Endodermal cell (in vitro differentiated cells): ENCODE results near the gene NFATC1. TPM values are rescaled to one million over a fixed set of nuclear protein-coding genes. Genes with fewer than 3 reads are reported as not detected.

Source experiments
- DNase-seq: peaks from one replicate; pipeline ENCODE4 v3.0.0-alpha.2; 2017
- H3K27ac ChIP-seq: 2 replicates; pipeline ENCODE4 v1.5.1; 2013; ENCODE audit warnings: mild to moderate bottlenecking, low read depth, low read length, moderate library complexity
- H3K27me3 ChIP-seq: 2 replicates; pipeline ENCODE4 v1.6.1; 2013; ENCODE audit warnings: mild to moderate bottlenecking, low read length, moderate library complexity; ENCODE audit not compliant: insufficient read depth, control insufficient read depth, poor library complexity, severe bottlenecking
- H3K36me3 ChIP-seq: 2 replicates; pipeline ENCODE4 v1.7.0; 2013; ENCODE audit warnings: mild to moderate bottlenecking, low read length, moderate library complexity; ENCODE audit not compliant: control insufficient read depth, insufficient read depth
- H3K4me1 ChIP-seq: one replicate; pipeline ENCODE4 v1.7.0; 2013; ENCODE audit warnings: low read length; ENCODE audit not compliant: control insufficient read depth, insufficient read depth
- H3K4me3 ChIP-seq: 2 replicates; pipeline ENCODE4 v1.5.1; 2013; ENCODE audit warnings: mild to moderate bottlenecking, low read length, moderate library complexity
- H3K9ac ChIP-seq: 2 replicates; pipeline ENCODE4 v1.6.1; 2013; ENCODE audit warnings: mild to moderate bottlenecking, low read length, moderate library complexity; ENCODE audit not compliant: poor library complexity, severe bottlenecking; ENCODE audit errors: extremely low read depth
- H3K9me3 ChIP-seq: 2 replicates; pipeline ENCODE4 v1.6.1; 2013; ENCODE audit warnings: mild to moderate bottlenecking, low read length, moderate library complexity; ENCODE audit not compliant: control insufficient read depth
- H3K27ac Mint-ChIP-seq: 2 replicates; pipeline ENCODE4 v1.8.0; 2020; ENCODE audit warnings: mixed read lengths
- H3K27me3 Mint-ChIP-seq: 2 replicates; pipeline ENCODE4 v1.8.0; 2021; ENCODE audit warnings: mild to moderate bottlenecking, mixed read lengths; ENCODE audit not compliant: insufficient read depth
- H3K36me3 Mint-ChIP-seq: 2 replicates; pipeline ENCODE4 v1.8.0; 2020; ENCODE audit warnings: low read depth, mixed read lengths
- H3K4me1 Mint-ChIP-seq: 2 replicates; pipeline ENCODE4 v1.8.0; 2020; ENCODE audit warnings: mixed read lengths
- H3K4me3 Mint-ChIP-seq: 2 replicates; pipeline ENCODE4 v1.8.0; 2020; ENCODE audit warnings: mild to moderate bottlenecking, moderate library complexity, mixed read lengths
- H3K9me3 Mint-ChIP-seq: 2 replicates; pipeline ENCODE4 v1.8.0; 2020; ENCODE audit warnings: mild to moderate bottlenecking, mixed read lengths
- CTCF ChIP-seq: fragments of 200-600 bp; sonication (generic); conservative IDR thresholded peaks from 2 replicates; pipeline ENCODE4 v1.5.0; 2021; ENCODE audit warnings: antibody characterized with exemption, mild to moderate bottlenecking
- WGBS, 2 experiments: methylation state at CpG; one replicate each; pipeline versions ENCODE4 v1.1.5 to v1.1.7; 2013; ENCODE audit warnings: missing lambda C conversion rate in 2 of 2, mixed read lengths in 1 of 2; ENCODE audit not compliant: insufficient coverage in 1 of 2, insufficient read length in 1 of 2; 5-methylcytosine and 5-hydroxymethylcytosine counted together
- total RNA-seq, 2 donors: library from RNA; stranded (reverse); fragmentation: NEBNext Ultra II Directional in 1 of 2; extraction: Animal tissue kit (Norgen Biotek cat#: 25700) in 1 of 2; gene quantifications; 2 replicates in 1 of 2; 3 replicates in 1 of 2; pipeline ENCODE4 v1.2.1, GENCODE V29; 2021

The NFATC1 gene
- total RNA-seq, 2 donors from 2014 or later, result 23.4 to 32.5 TPM

DNA sequence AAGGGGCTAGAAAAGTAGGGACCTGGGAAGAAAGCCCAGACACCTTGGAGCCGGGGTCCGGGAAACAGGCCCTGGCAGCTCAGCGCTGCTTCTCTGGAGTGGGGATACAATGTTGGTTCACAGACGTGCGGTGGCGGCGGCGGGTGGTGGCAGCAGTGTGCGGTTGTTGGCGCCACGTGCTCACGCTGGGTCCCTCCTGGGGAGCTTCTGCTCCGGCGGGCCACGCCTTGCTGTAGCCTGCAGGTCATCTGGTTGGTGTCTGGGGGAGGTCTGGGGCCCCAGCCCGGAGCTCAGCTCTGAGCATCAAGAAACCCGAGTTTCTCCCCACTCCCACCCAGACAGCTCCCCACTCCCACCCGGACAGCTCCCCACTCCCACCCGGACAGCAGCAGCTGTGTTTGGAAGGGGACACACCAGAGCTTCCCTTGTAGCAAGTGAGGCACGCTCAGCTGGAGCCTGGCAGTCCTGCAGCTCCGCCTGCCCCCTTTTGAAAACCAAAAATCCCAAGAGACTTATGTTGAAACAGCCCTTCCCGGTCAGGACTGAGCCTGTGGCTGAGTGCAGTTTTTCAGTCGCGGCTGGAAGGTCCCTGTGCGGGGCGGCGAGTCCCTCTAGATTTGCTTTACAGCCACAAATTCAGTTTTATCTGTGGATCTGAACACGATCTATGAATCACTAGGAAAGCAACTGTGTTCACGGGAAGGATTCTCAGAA, 46.9 kb downstream of the NFATC1 start:
- TF ChIP-seq CTCF, result no peak
- no peak for DNase-seq
- peaks cover 20% of the 10 kb centered on the region for H3K36me3 Mint-ChIP-seq
- Histone ChIP-seq H3K36me3 (no peaks in the 10 kb centered on the region), H3K9ac (no peak overlapping the region), H3K27ac (no peak overlapping the region), H3K4me1 (no peaks in the 10 kb centered on the region), H3K9me3 (no peaks in the 10 kb centered on the region), H3K4me3 (no peak overlapping the region), H3K27me3 (no peaks in the 10 kb centered on the region)
- peak overlapping the region; percentile 44 for H3K27ac Mint-ChIP-seq
- no peaks in the 10 kb centered on the region for H3K27me3 Mint-ChIP-seq
- no peak overlapping the region for H3K4me3 Mint-ChIP-seq
- no peaks in the 10 kb centered on the region for H3K9me3 Mint-ChIP-seq
- WGBS, 2 experiments, result 88 to 92% methylated on average over 14 to 28 of the region's 29 CpGs
- peaks cover 6% of the 10 kb centered on the region for H3K4me1 Mint-ChIP-seq

GRCh38 chr18:79445221-79445620, 49.5 kb downstream of the NFATC1 start:
- WGBS, 2 experiments, result 94% methylated on average over 12 to 15 of the region's 15 CpGs
- DNase-seq, result no peak
- H3K9ac ChIP-seq, result no peak overlapping the region
- H3K36me3 ChIP-seq, result peaks cover 7% of the 10 kb centered on the region
- Mint-ChIP-seq H3K27ac (peak overlapping the region; percentile 50), H3K9me3 (no peaks in the 10 kb centered on the region), H3K4me3 (no peak overlapping the region), H3K36me3 (peaks cover 17% of the 10 kb centered on the region), H3K4me1 (peaks cover 6% of the 10 kb centered on the region), H3K27me3 (no peaks in the 10 kb centered on the region)
- no peak for TF ChIP-seq CTCF
- no peaks in the 10 kb centered on the region for H3K4me1 ChIP-seq
- H3K9me3 ChIP-seq, result no peaks in the 10 kb centered on the region
- H3K27ac ChIP-seq, result no peak overlapping the region
- no peak overlapping the region for H3K4me3 ChIP-seq
- no peaks in the 10 kb centered on the region for H3K27me3 ChIP-seq

DNA sequence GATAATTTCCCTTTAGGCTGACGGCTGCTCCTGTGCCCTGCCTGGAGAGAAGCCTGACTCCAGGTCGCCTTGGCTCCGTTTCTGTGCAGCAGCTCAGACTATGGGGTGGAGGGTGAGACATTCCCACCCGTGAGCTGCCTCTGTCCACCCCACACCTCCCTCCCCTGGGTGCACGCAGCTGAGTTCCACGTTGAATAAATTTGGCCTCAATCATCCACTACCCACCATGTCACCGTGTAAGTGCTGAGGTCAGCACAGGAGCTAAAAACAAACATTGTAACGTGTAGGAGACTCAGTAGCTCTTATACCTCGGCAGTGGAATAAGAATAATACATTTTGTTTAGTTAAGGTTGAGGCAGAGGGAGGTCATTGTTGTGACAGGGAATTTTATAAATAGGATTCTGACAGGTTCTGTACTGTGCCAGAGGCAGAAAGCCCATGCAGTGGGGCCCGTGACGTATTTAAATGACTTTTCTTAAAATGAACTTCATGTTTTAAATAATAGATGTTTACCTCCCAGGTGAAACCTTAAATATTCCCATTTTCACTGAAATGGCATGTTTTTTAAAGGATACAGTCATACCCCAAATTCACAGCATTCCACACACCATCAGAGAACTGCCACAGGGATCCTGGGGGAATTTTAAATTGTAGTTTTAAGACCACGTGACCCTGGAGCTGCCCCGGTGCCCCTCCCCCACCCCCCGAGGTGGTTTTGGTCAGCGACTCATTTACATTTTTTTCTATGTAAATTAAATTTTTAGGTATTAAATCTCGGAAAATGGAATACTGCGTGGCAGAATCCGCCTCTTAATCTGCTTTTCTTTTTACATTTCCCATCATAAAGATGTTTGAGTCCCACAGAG, 50.2 kb downstream of the NFATC1 start:
- peaks cover 6% of the 10 kb centered on the region for H3K4me1 Mint-ChIP-seq
- H3K9me3 Mint-ChIP-seq, result no peaks in the 10 kb centered on the region
- Histone ChIP-seq H3K9ac (no peak overlapping the region), H3K27me3 (no peaks in the 10 kb centered on the region), H3K27ac (no peak overlapping the region), H3K4me3 (no peak overlapping the region), H3K36me3 (peaks cover 11% of the 10 kb centered on the region), H3K4me1 (no peaks in the 10 kb centered on the region), H3K9me3 (no peaks in the 10 kb centered on the region)
- WGBS, 2 experiments, result 87% methylated on average over 6 to 17 of the region's 18 CpGs
- no peak overlapping the region for H3K4me3 Mint-ChIP-seq
- peaks cover 17% of the 10 kb centered on the region for H3K36me3 Mint-ChIP-seq
- no peaks in the 10 kb centered on the region for H3K27me3 Mint-ChIP-seq
- peak overlapping the region; percentile 64 for H3K27ac Mint-ChIP-seq
- no peak for TF ChIP-seq CTCF
- no peak for DNase-seq
